Tibial nerve (tissue), 3 donors: ENCODE data around the gene SARM1.

ENCODE experiments used
- POLR2A ChIP-seq, 2 donors: fragments of 450-650 bp; IDR thresholded peaks; one replicate each; pipeline ENCODE4 v1.6.1; 2017; ENCODE audit warnings: antibody characterized with exemption in 2 of 2, mild to moderate bottlenecking in 2 of 2, moderate library complexity in 2 of 2
- TF ChIP-seq, protein P1 (sequence below), 5 experiments: fragments of 200-600 bp in 3 of 5; fragments of 450-650 bp in 2 of 5; sonication (generic) in 3 of 5; IDR thresholded peaks; one replicate each; pipeline ENCODE4 v1.5.1; 2016 to 2019; ENCODE audit warnings: antibody characterized with exemption in 5 of 5, mild to moderate bottlenecking in 3 of 5, moderate library complexity in 2 of 5

DNA sequence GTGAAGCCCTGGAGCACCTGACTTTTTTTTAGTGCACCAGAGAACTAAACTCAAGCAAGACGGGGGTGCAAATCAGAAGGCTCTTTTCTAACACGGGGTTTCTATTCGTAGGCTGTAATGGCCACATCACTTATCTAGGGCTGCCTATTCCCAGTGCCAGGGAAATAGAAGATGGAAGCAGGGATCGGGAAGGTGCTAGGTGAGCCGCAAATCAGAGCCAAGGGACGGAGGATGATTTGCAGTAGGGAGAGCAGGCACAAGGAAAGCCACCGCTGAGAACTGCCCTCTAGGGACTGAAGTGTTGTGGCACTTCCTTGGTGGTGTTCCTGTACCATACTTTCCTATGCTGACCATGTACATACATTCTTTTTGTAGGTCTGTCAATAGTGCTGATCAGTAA, 42.3 kb downstream of the SARM1 start:
- TF ChIP-seq, protein P1, sequence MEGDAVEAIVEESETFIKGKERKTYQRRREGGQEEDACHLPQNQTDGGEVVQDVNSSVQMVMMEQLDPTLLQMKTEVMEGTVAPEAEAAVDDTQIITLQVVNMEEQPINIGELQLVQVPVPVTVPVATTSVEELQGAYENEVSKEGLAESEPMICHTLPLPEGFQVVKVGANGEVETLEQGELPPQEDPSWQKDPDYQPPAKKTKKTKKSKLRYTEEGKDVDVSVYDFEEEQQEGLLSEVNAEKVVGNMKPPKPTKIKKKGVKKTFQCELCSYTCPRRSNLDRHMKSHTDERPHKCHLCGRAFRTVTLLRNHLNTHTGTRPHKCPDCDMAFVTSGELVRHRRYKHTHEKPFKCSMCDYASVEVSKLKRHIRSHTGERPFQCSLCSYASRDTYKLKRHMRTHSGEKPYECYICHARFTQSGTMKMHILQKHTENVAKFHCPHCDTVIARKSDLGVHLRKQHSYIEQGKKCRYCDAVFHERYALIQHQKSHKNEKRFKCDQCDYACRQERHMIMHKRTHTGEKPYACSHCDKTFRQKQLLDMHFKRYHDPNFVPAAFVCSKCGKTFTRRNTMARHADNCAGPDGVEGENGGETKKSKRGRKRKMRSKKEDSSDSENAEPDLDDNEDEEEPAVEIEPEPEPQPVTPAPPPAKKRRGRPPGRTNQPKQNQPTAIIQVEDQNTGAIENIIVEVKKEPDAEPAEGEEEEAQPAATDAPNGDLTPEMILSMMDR (IDR thresholded peaks at IDR 0.05): no peak
- no peak for TF ChIP-seq POLR2A (IDR thresholded peaks at IDR 0.05)
